ENCODE data around the gene PKP2.

- TF ChIP-seq, protein P1, sequence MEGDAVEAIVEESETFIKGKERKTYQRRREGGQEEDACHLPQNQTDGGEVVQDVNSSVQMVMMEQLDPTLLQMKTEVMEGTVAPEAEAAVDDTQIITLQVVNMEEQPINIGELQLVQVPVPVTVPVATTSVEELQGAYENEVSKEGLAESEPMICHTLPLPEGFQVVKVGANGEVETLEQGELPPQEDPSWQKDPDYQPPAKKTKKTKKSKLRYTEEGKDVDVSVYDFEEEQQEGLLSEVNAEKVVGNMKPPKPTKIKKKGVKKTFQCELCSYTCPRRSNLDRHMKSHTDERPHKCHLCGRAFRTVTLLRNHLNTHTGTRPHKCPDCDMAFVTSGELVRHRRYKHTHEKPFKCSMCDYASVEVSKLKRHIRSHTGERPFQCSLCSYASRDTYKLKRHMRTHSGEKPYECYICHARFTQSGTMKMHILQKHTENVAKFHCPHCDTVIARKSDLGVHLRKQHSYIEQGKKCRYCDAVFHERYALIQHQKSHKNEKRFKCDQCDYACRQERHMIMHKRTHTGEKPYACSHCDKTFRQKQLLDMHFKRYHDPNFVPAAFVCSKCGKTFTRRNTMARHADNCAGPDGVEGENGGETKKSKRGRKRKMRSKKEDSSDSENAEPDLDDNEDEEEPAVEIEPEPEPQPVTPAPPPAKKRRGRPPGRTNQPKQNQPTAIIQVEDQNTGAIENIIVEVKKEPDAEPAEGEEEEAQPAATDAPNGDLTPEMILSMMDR (IDR thresholded peaks at IDR 0.05): no peak
- no peak for TF ChIP-seq EP300 (IDR thresholded peaks at IDR 0.05)
Observed at GRCh38 chr12:32907898-32908476, 11.4 kb upstream of the PKP2 start.
